Effector memory CD8-positive, alpha-beta T cell (primary cell): ENCODE measurements around the gene HMGN4.
"Not testable (repeated sequence)": the region's sequence is repeated elsewhere in the genome, so short reads cannot be mapped to it uniquely, and the experiment has no call there.

ENCODE experiments used
- ATAC-seq: fragments of 150-1000 bp; cut with Tn5 transposase; replicated peaks from 2 replicates; pipeline ENCODE4 v1.10.0; 2021; ENCODE audit warnings: mild to moderate bottlenecking, moderate library complexity
- DNase-seq, 3 experiments: peaks; one replicate each; pipeline ENCODE4 v3.0.0; 2021
- H3K27ac Mint-ChIP-seq, 2 donors: one replicate each; pipeline ENCODE4 v1.8.0; 2022; ENCODE audit warnings: mild to moderate bottlenecking in 2 of 2, mixed read lengths in 2 of 2, moderate library complexity in 2 of 2
- H3K27me3 Mint-ChIP-seq, 2 donors: one replicate each; pipeline ENCODE4 v1.8.0; 2022; ENCODE audit warnings: mixed read lengths in 2 of 2
- H3K36me3 Mint-ChIP-seq: one replicate; pipeline ENCODE4 v1.8.0; 2022; ENCODE audit warnings: mild to moderate bottlenecking, moderate library complexity, mixed read lengths; ENCODE audit not compliant: insufficient read depth
- H3K4me1 Mint-ChIP-seq, 2 donors: one replicate each; pipeline ENCODE4 v1.8.0; 2022; ENCODE audit warnings: low read depth in 2 of 2, mixed read lengths in 2 of 2
- H3K4me3 Mint-ChIP-seq, 2 donors: one replicate each; pipeline ENCODE4 v1.8.0; 2022; ENCODE audit warnings: mild to moderate bottlenecking in 2 of 2, mixed read lengths in 2 of 2, moderate library complexity in 2 of 2
- H3K9me3 Mint-ChIP-seq, 2 donors: one replicate each; pipeline ENCODE4 v1.8.0; 2022; ENCODE audit warnings: mixed read lengths in 2 of 2

The HMGN4 gene

DNA sequence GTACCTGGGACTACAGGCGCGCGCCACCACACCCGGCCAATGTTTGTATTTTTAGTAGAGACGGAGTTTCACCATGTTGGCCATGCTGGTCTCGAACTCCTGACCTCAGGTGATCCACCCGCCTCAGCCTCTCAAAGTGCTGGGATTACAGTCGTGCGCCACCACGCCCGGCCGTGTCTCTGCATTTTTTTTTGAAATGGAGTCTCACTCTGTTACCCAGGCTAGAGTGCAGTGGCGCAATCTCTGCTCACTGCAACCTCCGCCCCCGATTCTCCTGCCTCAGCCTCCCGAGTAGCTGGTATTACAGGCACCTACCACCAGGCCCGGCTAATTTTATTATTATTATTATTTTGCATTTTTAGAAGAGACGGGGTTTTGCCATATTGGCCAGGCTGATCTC, 9.2 kb downstream of the HMGN4 start:
- H3K27ac Mint-ChIP-seq = peak overlapping the region in 1 of 2 donors; percentile 73
- H3K9me3 Mint-ChIP-seq, DNase-seq, H3K27me3 Mint-ChIP-seq, H3K4me3 Mint-ChIP-seq, ATAC-seq: not testable (repeated sequence)
- H3K4me1 Mint-ChIP-seq = peaks cover 12 to 19% of the 10 kb centered on the region in 2 donors
- peaks cover 36% of the 10 kb centered on the region for H3K36me3 Mint-ChIP-seq

DNA sequence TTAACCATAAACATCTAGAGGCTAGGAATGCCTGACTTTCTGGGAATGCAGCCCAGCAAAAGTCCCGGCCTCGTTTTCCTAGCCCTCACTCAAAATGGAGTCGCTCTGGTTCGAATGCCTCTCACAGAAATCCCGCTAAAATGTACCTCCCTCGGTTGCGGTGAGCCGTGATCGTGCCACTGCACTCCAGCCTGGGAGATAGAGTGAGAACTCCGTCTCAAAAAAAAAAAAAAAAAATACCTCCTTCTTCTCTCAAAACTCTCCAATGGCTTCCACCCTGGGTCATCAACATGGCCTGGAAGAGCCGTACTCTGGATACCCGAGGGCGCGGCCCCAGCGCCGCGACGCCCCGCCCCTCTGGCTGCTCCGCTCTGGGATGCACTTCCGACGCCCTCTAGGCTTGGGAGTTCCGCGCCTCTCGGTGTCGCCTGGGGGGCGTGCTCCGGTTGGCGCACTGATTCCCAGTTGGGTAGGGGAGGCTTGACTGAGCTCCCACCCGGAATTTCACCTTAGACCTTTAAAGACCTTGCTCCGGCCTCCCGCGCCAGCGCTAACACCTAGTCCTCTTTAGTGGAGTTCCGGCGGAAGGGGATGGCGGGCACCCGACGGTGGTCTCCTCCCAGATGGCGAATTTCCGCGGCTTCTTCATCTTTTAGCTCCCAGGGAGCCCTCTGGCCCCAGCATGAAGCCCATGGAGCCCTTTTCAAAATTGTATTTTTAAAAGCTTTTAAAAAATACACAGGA, 12.3 kb downstream of the HMGN4 start:
- Mint-ChIP-seq H3K36me3 (peaks cover 11% of the 10 kb centered on the region), H3K9me3 (no peaks in the 10 kb centered on the region), H3K27ac (peak overlapping the region; percentile 59 to 86), H3K4me3 (peak overlapping the region; percentile 93), H3K4me1 (peaks cover 6 to 9% of the 10 kb centered on the region in 2 donors), H3K27me3 (no peaks in the 10 kb centered on the region)
- ATAC-seq (peak; percentile 13), DNase-seq (peak in 1 of 3 experiments; percentile 15)

DNA sequence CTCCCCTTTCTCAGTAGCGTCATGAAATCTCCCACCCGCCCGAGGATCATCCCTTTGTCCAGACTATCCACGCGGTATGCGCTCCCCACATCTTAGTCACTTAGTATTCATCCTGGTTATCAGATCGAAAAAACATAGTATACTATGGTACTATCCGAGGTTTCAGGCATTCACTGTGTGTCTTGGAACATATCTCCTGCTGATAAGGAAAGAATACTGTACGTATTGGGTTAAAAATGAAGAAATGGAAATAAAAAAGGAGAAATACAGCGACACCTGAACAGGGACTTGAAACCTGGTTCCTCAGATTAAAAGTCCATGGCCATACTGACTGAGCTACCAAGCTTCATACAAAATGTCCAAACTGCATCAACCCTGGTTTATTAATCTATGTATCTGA, 14.0 kb downstream of the HMGN4 start:
- Mint-ChIP-seq H3K4me1 (peaks cover 6 to 9% of the 10 kb centered on the region in 2 donors), H3K27me3 (no peaks in the 10 kb centered on the region), H3K27ac (no peak overlapping the region), H3K4me3 (no peak overlapping the region), H3K9me3 (no peaks in the 10 kb centered on the region), H3K36me3 (peaks cover 3% of the 10 kb centered on the region)
- no peak for DNase-seq
- no peak for ATAC-seq

DNA sequence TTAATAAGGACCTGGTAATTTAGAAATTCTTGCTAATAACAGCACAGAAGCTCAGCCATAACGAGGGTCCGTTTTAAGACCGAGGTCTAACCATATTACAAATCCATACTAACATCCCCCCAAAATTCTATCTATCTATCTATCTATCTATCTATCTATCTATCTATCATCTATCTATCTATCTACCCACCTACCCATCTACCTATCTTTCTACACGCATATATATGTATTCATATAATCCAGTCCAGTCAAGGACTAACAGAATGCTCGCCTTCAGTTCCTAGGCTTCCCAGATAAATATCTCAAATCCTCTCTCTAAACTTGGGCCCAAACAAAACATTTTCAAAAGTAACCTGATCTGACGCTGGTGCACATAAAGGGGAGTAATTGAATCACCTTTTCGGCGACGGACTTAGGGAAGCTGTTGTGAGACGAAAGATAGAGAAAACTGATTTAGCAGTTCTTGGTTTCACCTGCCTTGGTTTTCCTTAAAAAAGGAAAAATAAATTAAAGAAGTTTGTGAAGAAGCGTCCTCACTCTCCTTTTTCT, 14.5 kb downstream of the HMGN4 start:
- Mint-ChIP-seq H3K27me3 (no peaks in the 10 kb centered on the region), H3K4me1 (peaks cover 6 to 9% of the 10 kb centered on the region in 2 donors), H3K4me3 (no peak overlapping the region), H3K9me3 (no peaks in the 10 kb centered on the region), H3K36me3 (peaks cover 3% of the 10 kb centered on the region), H3K27ac (no peak overlapping the region)
- no peak for ATAC-seq
- DNase-seq = no peak

DNA sequence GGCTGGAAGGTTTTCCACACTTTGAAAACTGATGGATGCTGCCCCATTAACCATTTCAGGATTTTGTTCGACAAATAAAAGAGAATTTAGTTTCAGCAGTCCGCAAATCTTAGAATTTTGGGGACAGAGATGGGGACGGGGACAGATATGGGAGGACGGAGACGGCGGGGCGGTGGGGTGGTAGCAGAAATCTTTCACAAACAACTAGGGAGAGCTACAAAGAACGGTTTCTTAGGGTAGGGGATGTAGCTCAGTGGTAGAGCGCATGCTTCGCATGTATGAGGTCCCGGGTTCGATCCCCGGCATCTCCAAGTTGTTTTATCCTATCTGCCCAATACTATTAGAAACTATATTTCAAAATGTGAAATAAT, 15.1 kb downstream of the HMGN4 start:
- ATAC-seq (peak; percentile 66), DNase-seq (peak; percentile 70 to 79 (median 73))
- no peaks in the 10 kb centered on the region for H3K27me3 Mint-ChIP-seq
- H3K9me3 Mint-ChIP-seq = no peaks in the 10 kb centered on the region
- peaks cover 6 to 9% of the 10 kb centered on the region in 2 donors for H3K4me1 Mint-ChIP-seq
- no peak overlapping the region for H3K4me3 Mint-ChIP-seq
- peaks cover 3% of the 10 kb centered on the region for H3K36me3 Mint-ChIP-seq
- H3K27ac Mint-ChIP-seq = no peak overlapping the region

DNA sequence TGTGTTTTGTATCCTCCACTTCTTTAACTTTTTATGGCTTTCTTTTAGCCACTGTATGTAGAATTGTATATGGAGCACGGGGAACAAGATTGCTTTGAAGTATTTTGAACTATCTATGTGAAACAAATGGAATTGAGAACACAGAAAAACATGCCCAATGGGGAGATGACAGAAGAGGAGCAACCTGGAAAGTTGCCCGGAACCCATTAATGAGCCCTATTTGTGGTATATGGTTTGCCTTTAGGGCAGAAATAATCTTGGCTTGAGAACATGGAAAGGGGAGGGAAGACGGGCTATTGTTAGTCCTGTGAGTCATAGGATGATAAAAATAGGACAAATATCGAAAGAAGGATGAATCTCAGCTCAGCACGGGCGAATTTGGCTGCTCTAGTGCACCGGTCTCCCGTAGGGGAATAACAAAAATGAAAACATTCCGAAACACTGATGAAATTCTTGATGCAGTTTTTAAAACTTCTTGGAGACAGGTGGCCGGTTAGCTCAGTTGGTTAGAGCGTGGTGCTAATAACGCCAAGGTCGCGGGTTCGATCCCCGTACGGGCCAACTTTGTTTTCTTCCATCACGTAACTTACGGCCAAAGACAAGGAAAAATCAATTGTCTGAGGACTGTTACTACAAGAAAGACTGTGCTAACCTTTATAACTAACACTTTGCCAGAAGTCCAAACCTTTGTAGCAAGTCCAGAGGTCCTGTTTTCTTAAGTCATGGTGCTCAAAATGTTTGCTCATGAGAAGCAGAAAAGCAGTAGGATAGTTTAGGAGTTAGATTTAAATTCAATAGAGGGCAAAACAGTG, 15.7 kb downstream of the HMGN4 start:
- peak; percentile 73 to 85 (median 78) for DNase-seq
- H3K9me3 Mint-ChIP-seq = no peaks in the 10 kb centered on the region
- H3K27ac Mint-ChIP-seq = no peak overlapping the region

DNA sequence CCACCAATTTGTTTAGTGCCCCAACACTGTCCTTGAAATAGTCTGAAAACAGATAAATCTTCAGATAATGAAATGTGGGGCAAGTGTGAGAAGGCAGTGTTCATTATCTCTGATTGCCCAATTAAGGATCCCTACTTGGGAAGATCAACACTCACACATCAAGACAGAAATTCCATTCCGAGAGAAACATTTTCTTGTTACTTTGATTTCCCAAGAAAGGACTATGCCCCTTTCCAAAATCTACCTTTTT, 16.2 kb downstream of the HMGN4 start:
- peaks cover 3% of the 10 kb centered on the region for H3K36me3 Mint-ChIP-seq
- no peak overlapping the region for H3K4me3 Mint-ChIP-seq
- no peak for ATAC-seq

More for the DNA sequence above, 15.7 kb downstream of the HMGN4 start:
- Mint-ChIP-seq H3K36me3 (peaks cover 3% of the 10 kb centered on the region), H3K4me1 (peaks cover 6 to 9% of the 10 kb centered on the region in 2 donors), H3K27me3 (no peaks in the 10 kb centered on the region), H3K4me3 (no peak overlapping the region)
- peak; percentile 53 for ATAC-seq

DNA sequence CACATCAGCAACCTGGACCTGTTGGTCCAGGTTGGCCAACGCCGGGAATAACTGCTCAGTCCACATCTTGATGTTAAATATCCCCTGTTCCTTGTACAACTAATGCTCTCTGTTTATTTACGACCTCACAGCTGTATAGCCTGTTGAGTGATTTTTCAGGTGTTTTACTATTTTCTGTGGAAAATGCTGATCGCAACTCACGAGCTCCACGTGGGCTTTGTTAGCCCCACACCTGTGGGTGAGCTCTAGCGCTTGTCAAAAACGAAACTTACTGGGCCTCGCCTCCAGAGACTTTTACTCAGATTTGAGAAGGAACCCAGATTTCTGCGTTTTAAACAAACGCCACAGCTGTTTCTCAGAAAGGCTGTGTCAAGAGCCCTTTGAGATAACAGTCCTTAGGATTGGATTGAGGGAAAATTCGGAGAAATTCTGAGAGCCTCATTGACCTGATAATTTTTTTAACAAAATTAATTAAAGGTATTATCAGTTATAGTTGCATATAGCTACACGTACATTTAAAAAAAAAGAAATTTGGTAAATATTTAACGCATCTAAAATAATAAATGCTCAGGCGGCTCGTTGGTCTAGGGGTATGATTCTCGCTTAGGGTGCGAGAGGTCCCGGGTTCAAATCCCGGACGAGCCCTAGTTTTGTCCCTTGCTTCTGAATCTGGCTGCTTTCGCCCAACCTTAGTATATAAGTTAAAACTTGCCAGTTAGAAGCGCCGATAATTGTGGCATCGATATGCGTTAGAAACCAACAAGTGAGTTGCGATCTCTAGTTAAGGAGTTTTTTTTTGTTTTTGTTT, 16.7 kb downstream of the HMGN4 start:
- H3K4me3 Mint-ChIP-seq = no peak overlapping the region
- H3K4me1 Mint-ChIP-seq = peaks cover 6 to 9% of the 10 kb centered on the region in 2 donors
- DNase-seq (peak; percentile 37 to 64 (median 42)), ATAC-seq (peak; percentile 55)
- H3K9me3 Mint-ChIP-seq = no peaks in the 10 kb centered on the region
- no peak overlapping the region for H3K27ac Mint-ChIP-seq
- H3K36me3 Mint-ChIP-seq = peaks cover 3% of the 10 kb centered on the region
- H3K27me3 Mint-ChIP-seq = no peaks in the 10 kb centered on the region

More for the DNA sequence above, 16.2 kb downstream of the HMGN4 start:
- Mint-ChIP-seq H3K27ac (no peak overlapping the region), H3K4me1 (peaks cover 6 to 9% of the 10 kb centered on the region in 2 donors), H3K27me3 (no peaks in the 10 kb centered on the region), H3K9me3 (no peaks in the 10 kb centered on the region)
- DNase-seq = no peak

DNA sequence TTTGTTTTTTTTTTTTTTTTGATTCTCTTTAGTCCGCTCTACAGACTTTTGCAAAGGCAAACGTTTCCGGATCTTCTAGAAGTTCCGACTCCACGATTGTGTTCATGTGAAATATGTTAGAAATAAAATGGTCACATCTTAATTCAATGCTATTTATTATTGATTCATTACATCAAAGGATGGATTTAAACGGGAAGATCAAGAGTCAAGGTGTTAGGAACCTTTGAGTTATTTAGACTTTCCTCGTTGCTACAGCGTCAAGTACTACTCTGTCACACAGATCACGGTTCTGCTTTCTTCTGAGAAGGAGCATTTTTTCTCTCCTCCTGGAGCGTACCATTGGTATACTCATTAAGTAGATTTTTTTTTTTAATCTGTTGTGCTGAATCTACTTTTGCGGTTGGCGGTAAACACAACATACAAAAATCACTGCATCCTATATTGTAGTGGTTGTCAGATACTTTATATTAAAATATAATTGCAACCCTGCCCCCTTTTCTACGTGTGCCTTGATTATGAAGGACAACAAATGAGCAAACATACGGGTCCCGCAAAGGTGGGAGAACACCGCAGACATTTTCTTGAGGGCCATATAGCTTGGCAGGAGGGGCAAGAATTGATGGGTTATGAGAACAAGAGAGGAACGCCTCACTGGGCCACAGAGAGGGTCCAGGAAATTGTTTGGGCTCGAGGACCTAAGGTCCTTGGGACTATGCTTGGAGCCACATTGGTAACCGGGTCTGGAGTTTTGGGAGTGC, 17.5 kb downstream of the HMGN4 start:
- no peak for DNase-seq

DNA sequence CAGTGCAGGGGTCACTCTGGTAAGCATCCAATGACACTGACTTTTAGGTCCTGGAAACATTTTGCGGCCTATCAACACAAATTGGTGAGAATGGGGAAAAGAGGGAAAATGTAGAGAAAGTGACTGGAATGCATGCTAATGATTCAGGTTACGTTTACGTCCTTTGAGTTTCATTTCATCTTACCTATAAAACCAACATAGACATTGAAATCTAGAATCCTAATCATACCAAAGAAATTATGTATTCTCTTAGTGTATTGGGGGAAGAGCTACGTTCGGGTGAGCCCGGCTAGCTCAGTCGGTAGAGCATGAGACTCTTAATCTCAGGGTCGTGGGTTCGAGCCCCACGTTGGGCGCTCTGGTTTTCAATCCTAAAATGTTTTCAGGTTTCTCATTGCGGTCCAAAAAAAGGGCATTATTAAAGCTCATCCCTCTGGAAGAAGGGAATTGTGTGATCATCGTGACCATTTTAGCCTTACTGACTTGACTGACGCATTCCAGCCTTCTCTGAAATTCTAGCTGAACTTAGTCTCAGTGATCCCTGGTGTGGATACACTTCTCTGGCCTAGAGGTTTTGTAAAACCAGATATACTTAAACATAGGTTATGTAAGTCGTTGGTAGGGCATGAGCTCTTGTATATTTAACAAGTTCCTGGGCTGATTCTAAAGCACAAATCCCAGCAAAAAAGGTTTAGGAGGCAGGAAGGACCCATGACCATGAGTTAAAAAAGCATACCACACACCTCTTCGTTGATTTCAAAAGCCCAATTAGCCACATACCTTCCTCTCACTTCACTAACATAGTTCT, 18.3 kb downstream of the HMGN4 start:
- no peaks in the 10 kb centered on the region for H3K27me3 Mint-ChIP-seq
- ATAC-seq (no peak), DNase-seq (peak; percentile 25 to 52 (median 28))

More for the DNA sequence above, 17.5 kb downstream of the HMGN4 start:
- peaks cover 3% of the 10 kb centered on the region for H3K36me3 Mint-ChIP-seq
- H3K4me3 Mint-ChIP-seq = peak overlapping the region in 1 of 2 donors; percentile 56
- H3K27me3 Mint-ChIP-seq = no peaks in the 10 kb centered on the region
- no peak for ATAC-seq
- peak overlapping the region; percentile 89 for H3K27ac Mint-ChIP-seq
- peaks cover 6 to 9% of the 10 kb centered on the region in 2 donors for H3K4me1 Mint-ChIP-seq
- no peaks in the 10 kb centered on the region for H3K9me3 Mint-ChIP-seq

DNA sequence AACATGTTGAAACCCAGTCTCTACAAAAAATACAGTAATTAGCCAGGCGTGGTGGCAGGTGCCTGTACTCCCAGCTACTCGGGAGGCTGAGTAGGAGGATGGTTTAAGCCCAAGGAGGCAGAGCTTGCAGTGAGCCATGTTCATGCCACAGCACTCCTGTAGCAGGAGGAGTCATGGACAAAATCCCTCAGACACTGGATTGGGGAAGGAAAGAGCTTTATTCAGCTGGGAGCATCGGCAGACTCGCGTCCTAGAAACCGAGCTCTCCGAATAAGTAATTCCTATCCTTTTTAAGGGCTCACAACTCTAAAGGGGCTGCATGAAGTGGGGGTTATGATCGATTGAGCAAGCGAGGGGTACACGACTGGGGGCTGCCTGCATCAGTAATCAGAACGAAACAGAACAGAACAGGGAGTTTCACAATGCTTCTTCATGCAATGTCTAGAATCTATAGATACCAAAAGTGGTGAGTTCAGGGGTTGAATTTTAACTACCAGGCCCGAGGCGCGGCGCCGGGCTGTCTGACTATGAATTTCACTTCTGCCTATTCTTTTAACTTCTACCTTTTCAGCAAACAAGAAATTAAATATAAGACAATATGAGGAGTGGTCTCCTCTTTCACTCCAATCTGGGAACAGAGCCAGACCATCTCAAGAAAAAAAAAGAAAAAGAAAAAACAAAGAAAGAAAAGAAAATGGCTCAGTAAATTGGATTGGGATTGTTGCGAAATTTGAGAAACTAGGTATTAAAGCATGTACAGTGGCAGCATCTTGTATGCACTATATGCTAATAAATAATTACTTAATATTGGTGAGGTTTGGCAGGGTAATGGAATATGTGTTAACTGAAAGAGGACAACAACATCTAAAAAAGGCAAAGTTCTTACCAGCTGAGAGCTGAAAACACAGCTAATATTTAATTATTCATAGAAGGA, 23.6 kb downstream of the HMGN4 start:
- H3K27ac Mint-ChIP-seq = no peak overlapping the region
- H3K36me3 Mint-ChIP-seq = peaks cover 2% of the 10 kb centered on the region
- no peaks in the 10 kb centered on the region for H3K27me3 Mint-ChIP-seq
- H3K4me1 Mint-ChIP-seq = no peaks in the 10 kb centered on the region
- H3K9me3 Mint-ChIP-seq = no peaks in the 10 kb centered on the region
- no peak for ATAC-seq
- DNase-seq = no peak
- H3K4me3 Mint-ChIP-seq = no peak overlapping the region

More for the DNA sequence above, 18.3 kb downstream of the HMGN4 start:
- Mint-ChIP-seq H3K36me3 (no peaks in the 10 kb centered on the region), H3K9me3 (no peaks in the 10 kb centered on the region), H3K4me3 (peak overlapping the region in 1 of 2 donors; percentile 56), H3K27ac (peak overlapping the region; percentile 89), H3K4me1 (peaks cover 2 to 5% of the 10 kb centered on the region in 2 donors)
